Measurements from ENCODE around the gene RCN2.

The RCN2 gene

GRCh38 chr15:76979331-76979925, 47.9 kb downstream of the RCN2 start:
- no peak for DNase-seq (ENCODE audit: extremely low read depth, low read depth)
- TF ChIP-seq CTCF (IDR thresholded peaks at IDR 0.05; ENCODE audit: low read depth, low read length, missing control alignments) = no peak
- no peak overlapping the region for H3K4me3 ChIP-seq (replicated peaks; ENCODE audit: low read depth, low read length)

- H3K4me3 ChIP-seq (replicated peaks; ENCODE audit: low read depth, low read length) = no peak overlapping the region
- no peak for TF ChIP-seq CTCF (IDR thresholded peaks at IDR 0.05; ENCODE audit: low read depth, low read length, missing control alignments)
Measured at GRCh38 chr15:76979996-76980520, 48.5 kb downstream of the RCN2 start.

GRCh38 chr15:76982356-76982755, 50.8 kb downstream of the RCN2 start:
- DNase-seq (ENCODE audit: extremely low read depth, low read depth) = no peak
- TF ChIP-seq CTCF (IDR thresholded peaks at IDR 0.05; ENCODE audit: low read depth, low read length, missing control alignments) = no peak
- H3K4me3 ChIP-seq (replicated peaks; ENCODE audit: low read depth, low read length) = no peak overlapping the region

More at GRCh38 chr15:76979996-76980520, 48.5 kb downstream of the RCN2 start:
- DNase-seq (ENCODE audit: extremely low read depth, low read depth) = no peak

- no peak for DNase-seq (ENCODE audit: extremely low read depth, low read depth)
- H3K4me3 ChIP-seq (replicated peaks; ENCODE audit: low read depth, low read length) = no peak overlapping the region
- no peak for TF ChIP-seq CTCF (IDR thresholded peaks at IDR 0.05; ENCODE audit: low read depth, low read length, missing control alignments)
Measured at GRCh38 chr15:76982756-76983155, 51.2 kb downstream of the RCN2 start.

- TF ChIP-seq CTCF (IDR thresholded peaks at IDR 0.05; ENCODE audit: low read depth, low read length, missing control alignments) = no peak
- no peak for DNase-seq (ENCODE audit: extremely low read depth, low read depth)
- H3K4me3 ChIP-seq (replicated peaks; ENCODE audit: low read depth, low read length) = no peak overlapping the region
Measured at GRCh38 chr15:76983590-76984375, 52.2 kb downstream of the RCN2 start.

GRCh38 chr15:76986743-76987142, 55.2 kb downstream of the RCN2 start:
- TF ChIP-seq CTCF (IDR thresholded peaks at IDR 0.05; ENCODE audit: low read depth, low read length, missing control alignments) = no peak
- no peak for DNase-seq (ENCODE audit: extremely low read depth, low read depth)
- H3K4me3 ChIP-seq (replicated peaks; ENCODE audit: low read depth, low read length) = no peak overlapping the region

All from HFF-Myc (cell line).